Kidney (tissue), 14 donors: ENCODE data around the gene FOXO1. TPM values are rescaled to one million over a fixed set of nuclear protein-coding genes. Genes with fewer than 3 reads are reported as not detected.
A peak's percentile ranks its signal among the peaks of the same experiment; 100 is the strongest.

Experiments
- DNase-seq, 5 donors: peaks; one replicate each; pipeline ENCODE4 v3.0.0-alpha.2; 2013 to 2020
- FAIRE-seq: peaks from 2 replicates; lab custom pipeline; 2012; peaks lifted over from hg19 to GRCh38; lab: Jason Lieb, UNC
- H3K27ac ChIP-seq, 2 donors: one replicate each; pipeline ENCODE4 v1.7.0; 2013; ENCODE audit warnings: low read depth in 2 of 2, low read length in 2 of 2, inconsistent platforms in 1 of 2
- H3K27me3 ChIP-seq: one replicate; pipeline ENCODE4 v1.7.1; 2013; ENCODE audit warnings: low read length, inconsistent platforms; ENCODE audit not compliant: control insufficient read depth, insufficient read depth
- H3K36me3 ChIP-seq, 3 donors: one replicate each; pipeline versions ENCODE4 v1.7.0 to v1.7.1; 2013; ENCODE audit warnings: low read length in 3 of 3, control low read depth in 1 of 3, inconsistent platforms in 1 of 3; ENCODE audit not compliant: insufficient read depth in 3 of 3, control insufficient read depth in 2 of 3
- H3K4me1 ChIP-seq, 3 donors: one replicate each; pipeline versions ENCODE4 v1.7.0 to v1.7.1; 2013; ENCODE audit warnings: low read length in 3 of 3, inconsistent platforms in 1 of 3, low read depth in 1 of 3; ENCODE audit not compliant: control insufficient read depth in 2 of 3, insufficient read depth in 2 of 3
- H3K4me3 ChIP-seq, 3 donors: one replicate each; pipeline versions ENCODE4 v1.7.0 to v1.8.1; 2013; ENCODE audit warnings: low read length in 3 of 3, control low read depth in 1 of 3, inconsistent platforms in 1 of 3
- H3K9ac ChIP-seq, 3 donors: one replicate each; pipeline versions ENCODE4 v1.7.0 to v1.7.1; 2013; ENCODE audit warnings: low read length in 3 of 3, control low read depth in 1 of 3, inconsistent platforms in 1 of 3
- H3K9me3 ChIP-seq, 3 donors: one replicate each; pipeline versions ENCODE4 v1.7.0 to v1.7.1; 2013; ENCODE audit warnings: low read length in 3 of 3, control low read depth in 1 of 3, inconsistent platforms in 1 of 3; ENCODE audit not compliant: control insufficient read depth in 2 of 3, insufficient read depth in 1 of 3
- intact Hi-C: fragments of 100-400 bp; cut with DNase I; formaldehyde crosslinking; loops from one replicate; pipeline ENCODE4 v1.11.1; 2022
- polyA plus RNA-seq: library from polyadenylated mRNA; stranded (reverse); fragments of 350-450 nt; fragmentation: Illumina TruSeq; extraction: RNeasy Lipid Tissue Mini Kit (QIAGEN cat#74804); gene quantifications from one replicate; pipeline ENCODE4 v1.2.3, GENCODE V29; 2014; ENCODE audit warnings: low read depth, low replicate concordance; ENCODE audit not compliant: insufficient read depth
- total RNA-seq: library from RNA; stranded (reverse); fragmentation: NEBNext Ultra II Directional; extraction: Animal tissue kit (Norgen Biotek cat#: 25700); gene quantifications from one replicate; pipeline ENCODE4 v1.2.1, GENCODE V29; 2021
- TF ChIP-seq, protein P1 (sequence below): IDR thresholded peaks from 3 replicates; pipeline ENCODE4 v1.5.1; 2012; ENCODE audit warnings: mild to moderate bottlenecking, moderate library complexity, borderline replicate concordance; ENCODE audit not compliant: insufficient read depth; ENCODE audit errors: extremely low read depth
- donor health status: control.
- donor health status: control.
- donor health status: control.
- donor health status: control.
- donor health status: control.
- donor health status: DM: yes; HTN: yes; CAD: no.
- donor health status: Normal renal cell carcinoma (clear cell type).

The FOXO1 gene
- total and polyA plus RNA-seq, 2 donors from 2014 or later = 8.6 to 54.6 TPM

DNA sequence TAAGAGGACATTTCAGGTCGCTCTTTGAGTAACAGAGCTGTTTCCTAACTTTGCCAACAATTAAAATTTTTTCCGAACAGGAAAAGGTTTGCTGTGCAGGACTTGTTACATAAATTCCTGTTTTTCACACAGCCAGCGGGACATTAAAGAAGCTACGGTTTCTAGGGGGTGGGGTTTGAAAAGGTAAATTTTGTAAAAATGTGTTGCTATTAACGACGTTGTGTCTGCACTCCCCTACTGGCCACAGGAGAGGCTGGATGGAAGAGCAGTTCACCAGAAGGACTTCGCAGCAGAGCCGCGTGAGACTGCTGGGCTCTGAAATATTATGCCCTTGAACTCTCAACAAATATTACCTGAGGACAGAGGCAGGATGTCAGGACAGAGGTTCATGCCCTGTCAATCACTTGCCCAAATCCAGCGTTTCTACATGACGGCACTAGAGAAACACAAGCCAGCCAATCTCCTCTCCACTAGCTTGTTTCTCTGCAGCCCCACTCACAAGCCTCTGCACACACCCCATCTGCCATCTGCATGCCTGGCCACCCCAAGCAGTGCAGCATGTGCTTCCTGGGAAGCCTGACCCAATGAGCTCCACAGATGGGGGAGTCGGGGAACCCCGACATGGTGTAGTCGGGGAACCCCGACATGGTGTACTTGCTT lies 102.0 kb downstream of the FOXO1 start:
- no peak overlapping the region for H3K27ac ChIP-seq
- FAIRE-seq (no peak), DNase-seq (peak in 1 of 5 donors; percentile 28)
- H3K4me3 ChIP-seq = peak overlapping the region in 2 of 3 donors; percentile 22 to 25
- H3K27me3 ChIP-seq = no peaks in the 10 kb centered on the region
- intact Hi-C loops = no loop called here
- TF ChIP-seq, protein P1, sequence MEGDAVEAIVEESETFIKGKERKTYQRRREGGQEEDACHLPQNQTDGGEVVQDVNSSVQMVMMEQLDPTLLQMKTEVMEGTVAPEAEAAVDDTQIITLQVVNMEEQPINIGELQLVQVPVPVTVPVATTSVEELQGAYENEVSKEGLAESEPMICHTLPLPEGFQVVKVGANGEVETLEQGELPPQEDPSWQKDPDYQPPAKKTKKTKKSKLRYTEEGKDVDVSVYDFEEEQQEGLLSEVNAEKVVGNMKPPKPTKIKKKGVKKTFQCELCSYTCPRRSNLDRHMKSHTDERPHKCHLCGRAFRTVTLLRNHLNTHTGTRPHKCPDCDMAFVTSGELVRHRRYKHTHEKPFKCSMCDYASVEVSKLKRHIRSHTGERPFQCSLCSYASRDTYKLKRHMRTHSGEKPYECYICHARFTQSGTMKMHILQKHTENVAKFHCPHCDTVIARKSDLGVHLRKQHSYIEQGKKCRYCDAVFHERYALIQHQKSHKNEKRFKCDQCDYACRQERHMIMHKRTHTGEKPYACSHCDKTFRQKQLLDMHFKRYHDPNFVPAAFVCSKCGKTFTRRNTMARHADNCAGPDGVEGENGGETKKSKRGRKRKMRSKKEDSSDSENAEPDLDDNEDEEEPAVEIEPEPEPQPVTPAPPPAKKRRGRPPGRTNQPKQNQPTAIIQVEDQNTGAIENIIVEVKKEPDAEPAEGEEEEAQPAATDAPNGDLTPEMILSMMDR = peak; percentile 16
- H3K4me1 ChIP-seq = peaks cover 0 to 34% (median 31%) of the 10 kb centered on the region in 3 donors
- H3K9ac ChIP-seq = peak overlapping the region in 1 of 3 donors; percentile 14
- peaks cover 0 to 7% (median 4%) of the 10 kb centered on the region in 3 donors for H3K36me3 ChIP-seq
- no peaks in the 10 kb centered on the region for H3K9me3 ChIP-seq

DNA sequence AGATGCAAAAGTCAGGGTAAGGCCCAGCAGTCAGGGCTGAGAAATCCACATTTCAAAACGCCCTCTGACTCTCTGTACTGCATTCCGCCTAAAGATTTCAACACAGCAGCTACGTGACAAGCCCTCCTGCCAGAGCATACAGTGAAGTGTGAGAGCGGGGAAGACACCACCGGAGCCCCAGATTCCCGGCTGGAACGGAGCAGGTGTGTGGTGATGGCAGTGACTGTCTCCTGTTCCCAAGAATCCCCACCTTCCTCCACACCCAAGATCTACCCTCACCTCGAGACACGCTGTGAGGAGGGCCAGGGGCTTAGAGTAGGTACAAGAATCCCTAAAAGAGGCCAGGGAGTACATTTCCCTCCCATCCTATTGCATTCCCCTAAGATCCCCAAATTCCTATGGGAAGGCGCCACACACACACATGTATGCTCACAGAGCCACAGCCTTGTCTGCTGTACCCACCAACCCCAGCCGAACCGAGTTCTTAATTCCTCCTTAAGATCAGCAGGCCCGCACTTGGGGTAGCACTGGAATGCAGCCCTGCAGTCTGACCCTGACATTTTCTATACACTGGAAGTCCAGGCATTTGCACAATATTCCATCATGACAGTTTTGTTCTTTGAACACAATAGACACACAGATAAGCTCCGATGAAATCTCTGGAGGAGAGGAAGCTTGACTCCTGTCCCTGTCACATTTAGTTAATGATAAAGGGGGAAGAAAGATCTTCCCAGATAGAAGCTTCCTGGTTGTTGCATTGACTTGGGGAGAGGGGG lies 102.9 kb downstream of the FOXO1 start:
- intact Hi-C loops = no loop called here
- Histone ChIP-seq H3K4me3 (no peak overlapping the region), H3K9ac (no peak overlapping the region), H3K9me3 (no peaks in the 10 kb centered on the region), H3K27me3 (no peaks in the 10 kb centered on the region), H3K4me1 (peaks cover 0 to 27% (median 24%) of the 10 kb centered on the region in 3 donors), H3K36me3 (peaks cover 0 to 7% (median 4%) of the 10 kb centered on the region in 3 donors), H3K27ac (peak overlapping the region in 1 of 2 donors; percentile 9)
- TF ChIP-seq, protein P1 = no peak
- DNase-seq (peak in 1 of 5 donors; percentile 18), FAIRE-seq (no peak)

DNA sequence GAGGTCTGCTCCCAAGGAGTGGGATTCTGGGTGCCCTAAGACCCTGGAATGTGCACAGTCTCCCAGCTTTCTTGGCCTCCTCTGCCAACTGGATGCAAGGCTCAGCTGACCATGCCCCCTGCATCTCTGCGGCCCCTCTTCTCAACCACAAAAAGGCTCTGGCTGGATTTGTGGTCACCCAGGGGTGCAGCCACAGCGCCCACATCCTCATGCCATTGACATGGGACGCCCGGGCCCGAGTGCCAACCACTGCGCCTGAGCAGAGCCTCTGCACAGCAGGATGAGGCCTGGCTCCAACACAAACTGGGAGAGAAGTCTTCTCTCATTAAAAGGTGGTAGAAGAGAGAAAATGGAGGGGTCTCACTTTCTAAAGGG lies 103.5 kb downstream of the FOXO1 start:
- TF ChIP-seq, protein P1 = no peak
- Histone ChIP-seq H3K9ac (no peak overlapping the region), H3K27ac (no peak overlapping the region), H3K4me3 (no peak overlapping the region), H3K27me3 (no peaks in the 10 kb centered on the region), H3K9me3 (no peaks in the 10 kb centered on the region), H3K4me1 (peaks cover 0 to 24% (median 22%) of the 10 kb centered on the region in 3 donors), H3K36me3 (peaks cover 0 to 7% (median 4%) of the 10 kb centered on the region in 3 donors)
- DNase-seq = no peak
- intact Hi-C loops = no loop called here
- FAIRE-seq = no peak
